Stimulated activated CD4-positive, alpha-beta T cell treated with anti-CD3 and anti-CD28 coated beads, Interleukin-1b, Interleukin-23, amount 100 ng/mL, for 48 hours (primary cell): ENCODE data around the gene ELMO1.

Source experiments
- DNase-seq: peaks from one replicate; pipeline ENCODE4 v3.0.0-alpha.2; 2020

ELMO1 gene

DNA sequence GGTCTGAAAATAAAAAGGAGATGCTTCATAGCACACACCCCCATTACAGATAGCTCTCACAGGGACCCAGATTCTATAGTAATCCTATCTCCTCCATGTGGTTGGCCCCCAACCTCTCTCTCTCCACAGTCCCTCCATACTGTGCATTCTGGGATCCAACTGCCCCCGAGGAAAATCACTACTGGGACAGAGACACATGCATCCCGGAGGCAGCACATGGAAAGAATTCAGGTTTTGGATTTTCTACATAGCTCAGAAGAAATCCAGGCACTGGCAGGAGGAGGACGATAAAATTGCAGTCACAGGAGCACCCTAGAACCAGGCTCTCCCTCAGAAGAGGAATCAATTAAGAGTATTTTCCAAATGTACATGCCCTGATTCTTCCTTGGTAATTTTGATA, 239.5 kb downstream of the ELMO1 start:
- no peak for DNase-seq

DNA sequence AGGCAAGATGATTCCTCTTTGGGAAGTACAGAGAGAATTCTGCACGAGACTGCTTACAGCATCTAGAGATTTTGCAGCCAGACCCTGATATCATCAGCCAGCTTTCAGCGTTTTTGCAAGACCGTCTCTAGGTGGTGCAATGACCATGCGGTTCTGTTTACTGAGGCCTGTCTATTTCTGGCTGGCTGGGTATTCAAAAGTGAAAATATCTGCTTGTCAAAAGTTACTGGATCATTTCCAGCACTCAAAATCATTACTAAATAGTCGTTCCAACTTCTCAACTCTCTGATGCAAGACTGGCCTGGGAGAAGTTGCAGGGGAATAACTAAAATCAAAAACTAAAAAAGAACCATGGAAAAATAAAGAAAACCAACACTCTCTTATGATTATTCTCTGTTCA, 240.1 kb downstream of the ELMO1 start:
- no peak for DNase-seq

DNA sequence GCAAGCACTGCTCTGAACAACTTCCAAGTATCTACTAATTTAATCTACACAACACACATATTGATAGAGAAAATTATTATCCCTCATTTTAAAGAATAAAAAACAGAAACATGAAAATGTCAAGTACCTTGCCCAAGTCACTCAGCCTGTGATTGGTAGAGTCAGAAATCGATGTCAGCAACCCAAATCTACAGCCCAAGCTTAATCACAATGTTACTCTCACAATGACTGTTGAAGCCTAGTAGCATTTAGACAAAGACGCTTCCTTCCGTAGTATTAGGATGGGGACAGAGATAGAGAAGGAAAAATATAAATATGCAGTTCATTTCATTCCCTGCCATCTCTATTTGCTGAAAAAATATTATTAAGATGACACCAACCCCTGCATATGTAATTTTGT, 242.5 kb downstream of the ELMO1 start:
- no peak for DNase-seq

DNA sequence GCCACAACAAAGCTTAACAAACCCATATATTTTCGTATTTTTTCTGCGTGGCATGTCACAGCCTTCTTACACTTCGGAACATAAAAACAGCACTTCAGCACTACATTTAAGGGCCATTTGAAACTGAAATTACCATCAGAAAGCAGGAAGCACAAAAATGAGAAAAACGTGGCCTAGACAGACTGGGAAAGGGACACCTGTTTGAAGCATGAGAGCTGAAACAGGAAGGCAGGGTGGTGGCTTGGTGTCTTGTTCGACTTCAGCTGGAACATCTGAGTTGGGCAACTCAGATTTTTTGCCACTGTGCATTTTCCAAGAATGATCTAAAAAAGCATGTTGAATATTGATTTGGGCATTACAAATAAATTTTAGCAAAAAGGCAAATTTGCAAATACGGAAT, 243.2 kb downstream of the ELMO1 start:
- DNase-seq, result no peak

DNA sequence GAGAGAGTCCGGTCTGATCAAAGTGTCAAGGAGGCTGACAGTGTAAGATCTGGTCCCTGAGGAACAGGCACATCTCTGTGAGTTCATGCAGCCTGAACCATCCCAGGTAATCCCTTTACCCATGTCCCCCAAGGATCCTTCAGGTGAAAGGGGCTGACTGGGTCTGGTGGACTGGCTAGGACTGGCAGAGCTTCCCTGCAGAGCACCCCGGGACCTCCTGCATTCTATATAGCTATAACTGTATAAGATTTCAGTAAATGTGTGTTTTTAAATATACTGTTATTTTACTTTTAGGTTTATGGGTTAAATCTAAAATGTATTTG, 246.8 kb downstream of the ELMO1 start:
- DNase-seq, result no peak

DNA sequence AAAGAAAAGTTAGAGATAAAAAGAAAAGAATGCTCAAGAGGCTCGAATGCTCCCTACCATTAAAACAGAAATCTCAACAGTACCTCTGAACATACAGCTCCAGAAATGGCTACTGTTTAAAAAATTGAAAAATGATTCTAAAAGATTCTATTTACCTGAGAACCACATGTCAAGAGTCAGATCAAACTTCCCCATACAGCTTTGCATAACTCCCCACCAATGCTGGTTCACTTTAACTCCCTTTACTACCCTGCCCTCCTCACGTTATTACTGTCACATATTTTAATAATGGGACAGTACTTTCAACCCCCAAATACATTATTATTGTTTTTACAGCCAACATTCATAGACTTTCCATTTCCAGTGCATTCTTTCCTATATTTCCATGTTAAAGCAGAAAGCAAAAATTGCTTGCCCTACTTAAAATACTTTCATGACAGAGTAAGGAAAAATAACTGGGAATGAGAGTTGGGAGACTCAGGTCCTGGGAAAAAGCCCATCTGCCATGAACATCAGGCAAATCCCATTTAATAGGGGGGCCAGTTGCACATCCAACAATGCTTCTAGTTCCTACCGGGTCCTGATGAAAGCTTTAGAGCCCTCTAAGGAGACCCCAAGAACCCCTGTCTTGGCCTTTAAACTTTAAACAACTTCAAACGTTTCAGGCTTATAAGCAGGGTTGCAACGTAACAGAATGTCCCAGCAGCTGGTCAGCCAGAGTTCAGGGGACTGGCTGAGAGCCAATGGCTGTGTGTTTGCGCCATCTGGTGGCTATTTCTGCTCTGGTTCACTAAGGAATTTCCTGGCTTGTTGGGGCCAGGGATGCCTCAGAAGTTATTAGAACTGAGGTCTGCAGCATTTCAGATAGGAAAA, 247.4 kb downstream of the ELMO1 start:
- DNase-seq, result peak; percentile 33

DNA sequence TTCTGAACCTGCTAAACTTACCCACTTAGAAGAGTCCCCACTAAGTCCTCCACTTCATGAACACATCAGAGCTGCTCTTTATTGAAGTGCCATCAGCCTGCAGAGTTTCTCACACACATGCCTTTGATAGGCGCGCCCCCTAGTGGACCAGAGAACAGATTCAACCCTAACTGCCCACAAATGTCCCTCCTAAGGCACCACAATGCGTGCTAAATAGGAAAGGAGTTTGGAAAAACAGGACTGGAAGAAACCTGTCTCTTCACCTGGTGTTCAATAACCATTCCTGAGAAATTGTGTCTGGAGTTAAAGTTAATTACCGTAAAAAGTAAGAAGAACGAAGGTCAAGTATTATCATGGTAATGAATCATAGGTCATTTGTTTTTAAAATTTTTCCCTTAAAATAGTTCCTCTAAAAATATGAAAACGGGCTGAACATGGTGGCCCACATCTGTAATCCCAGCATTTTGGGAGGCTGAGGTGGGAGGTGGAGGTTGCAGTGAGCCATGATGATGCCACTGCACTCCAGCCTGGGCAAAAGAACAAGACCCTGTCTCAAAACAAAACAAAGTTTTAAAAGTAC, 249.7 kb downstream of the ELMO1 start:
- peak; percentile 69 for DNase-seq

DNA sequence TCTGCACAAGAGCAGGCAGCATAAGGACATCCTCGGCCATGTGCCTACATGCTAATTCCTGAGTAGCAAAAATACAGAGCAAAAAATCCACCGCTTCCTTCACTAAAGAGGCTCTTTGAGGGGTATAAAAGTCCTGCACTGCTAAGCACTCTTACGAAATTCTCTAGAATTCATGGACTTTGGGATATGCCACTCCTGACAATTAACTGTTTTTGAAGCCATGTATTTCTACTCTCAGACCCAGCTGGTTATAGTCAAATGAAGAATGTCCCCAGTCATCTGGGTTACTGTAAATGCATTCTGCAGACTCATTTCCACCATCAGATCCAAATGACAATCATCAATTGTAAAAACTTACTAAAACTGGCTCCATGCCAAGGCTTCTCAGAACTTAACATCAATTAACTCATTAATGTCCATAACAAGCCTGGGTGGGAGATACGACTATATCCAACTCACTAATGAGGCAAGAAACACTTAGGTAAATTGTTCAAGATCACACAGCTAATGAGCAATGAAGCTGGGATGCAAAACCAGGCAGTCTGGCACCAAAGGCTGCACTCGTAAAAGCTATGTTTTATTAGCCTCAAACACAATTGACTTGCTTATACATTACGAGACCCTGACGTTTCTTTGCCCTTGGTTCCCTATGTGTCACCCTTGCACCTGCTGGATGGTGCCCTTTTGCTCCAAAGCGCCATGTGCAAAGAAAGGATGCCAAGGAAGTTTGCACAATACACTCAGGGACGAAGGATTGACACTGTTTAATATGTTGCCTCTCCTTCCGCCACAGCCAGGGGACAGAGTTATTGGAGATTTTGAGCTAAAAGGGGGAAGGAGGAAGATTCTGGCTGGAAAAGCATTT, 250.4 kb downstream of the ELMO1 start:
- DNase-seq, result no peak

DNA sequence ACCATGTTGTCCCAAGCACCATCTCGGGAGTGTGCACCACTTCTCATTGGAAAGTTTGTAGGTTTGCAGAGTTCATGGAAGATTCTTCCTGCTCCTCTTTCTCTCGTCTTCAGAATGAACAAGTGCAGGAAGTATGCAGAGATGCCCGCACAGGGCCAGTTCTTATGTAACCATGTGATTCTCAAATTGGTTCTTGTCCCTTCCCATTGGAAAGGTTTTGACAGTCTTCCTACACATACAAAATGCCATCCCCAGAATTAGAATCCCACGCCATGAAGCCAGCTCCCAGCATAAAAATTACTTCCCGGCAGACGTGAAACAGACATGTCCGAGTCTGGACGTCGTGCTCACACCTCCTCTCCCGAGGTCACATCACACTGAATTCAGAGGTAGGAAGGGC, 251.6 kb downstream of the ELMO1 start:
- no peak for DNase-seq

DNA sequence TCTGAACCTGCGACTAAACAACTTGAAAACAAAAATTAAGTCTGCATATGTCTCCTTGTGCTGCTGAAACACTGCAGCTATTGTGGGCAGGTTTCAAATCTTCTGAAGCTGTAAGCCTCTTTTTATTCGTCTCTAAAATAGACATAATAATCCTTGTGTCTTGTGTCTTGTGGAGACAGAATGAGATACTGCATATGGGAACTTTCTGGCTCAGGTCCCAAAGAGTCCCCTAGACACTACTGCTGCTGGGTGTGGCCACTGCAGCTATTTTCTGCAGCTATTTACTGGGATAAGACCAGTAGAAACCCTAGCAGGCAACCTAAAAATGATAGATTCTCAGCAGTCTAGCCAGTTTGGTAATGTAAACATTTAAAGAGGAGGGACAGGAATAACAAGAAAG, 252.0 kb downstream of the ELMO1 start:
- no peak for DNase-seq

DNA sequence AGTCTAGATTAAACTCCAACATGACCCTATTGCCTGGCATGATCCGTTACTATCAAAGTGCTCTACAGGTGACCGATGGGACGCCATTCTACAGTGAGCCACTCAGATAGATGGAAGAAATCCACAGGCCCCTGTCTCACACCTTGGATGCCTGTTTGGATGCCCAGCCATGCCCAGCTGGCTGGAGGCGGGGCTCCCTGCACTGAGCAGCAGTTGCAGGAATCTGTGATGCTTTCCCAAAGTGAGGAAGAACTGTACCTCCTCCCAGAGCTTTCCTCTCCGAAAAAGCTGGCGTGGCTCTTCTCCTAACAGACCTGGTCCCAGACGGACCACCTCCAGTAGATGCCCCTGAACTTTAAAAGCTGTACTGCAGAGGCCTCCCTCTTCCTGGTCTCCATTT, 253.3 kb downstream of the ELMO1 start:
- DNase-seq, result no peak

DNA sequence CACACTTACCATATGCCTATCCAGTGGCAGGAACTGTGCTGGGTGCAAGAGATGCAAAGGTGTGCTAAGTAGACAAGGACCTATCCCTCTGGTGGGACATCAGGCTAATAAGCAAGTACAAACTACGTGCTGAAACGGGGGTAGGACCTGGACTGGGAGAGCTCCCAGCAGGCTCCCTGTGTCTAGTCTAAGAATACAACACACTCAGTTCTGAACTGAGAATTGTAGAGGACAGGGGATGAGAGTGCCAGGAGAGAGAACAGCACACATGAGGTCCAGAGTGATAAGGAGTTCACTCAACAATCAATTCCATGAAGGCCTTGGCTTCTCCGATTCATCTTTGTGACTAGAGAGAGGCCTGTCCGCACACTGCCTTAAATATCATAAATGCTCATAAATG, 253.7 kb downstream of the ELMO1 start:
- no peak for DNase-seq

DNA sequence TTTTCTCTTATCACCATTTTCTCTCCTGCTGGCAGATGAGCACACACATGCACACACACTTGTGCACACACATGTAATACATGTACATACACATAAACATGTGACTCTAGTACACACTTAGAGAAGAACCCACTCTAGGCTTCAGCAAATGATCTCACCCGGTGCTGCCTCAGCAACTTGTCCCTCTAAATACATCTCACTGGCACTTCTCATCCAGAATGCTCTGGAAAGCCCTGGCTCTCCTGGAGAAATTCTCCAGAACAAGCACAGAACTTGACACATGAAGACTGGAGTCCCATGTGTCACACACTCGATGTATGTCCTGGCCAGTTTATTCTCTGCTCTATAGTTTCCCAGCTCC, 254.9 kb downstream of the ELMO1 start:
- no peak for DNase-seq

DNA sequence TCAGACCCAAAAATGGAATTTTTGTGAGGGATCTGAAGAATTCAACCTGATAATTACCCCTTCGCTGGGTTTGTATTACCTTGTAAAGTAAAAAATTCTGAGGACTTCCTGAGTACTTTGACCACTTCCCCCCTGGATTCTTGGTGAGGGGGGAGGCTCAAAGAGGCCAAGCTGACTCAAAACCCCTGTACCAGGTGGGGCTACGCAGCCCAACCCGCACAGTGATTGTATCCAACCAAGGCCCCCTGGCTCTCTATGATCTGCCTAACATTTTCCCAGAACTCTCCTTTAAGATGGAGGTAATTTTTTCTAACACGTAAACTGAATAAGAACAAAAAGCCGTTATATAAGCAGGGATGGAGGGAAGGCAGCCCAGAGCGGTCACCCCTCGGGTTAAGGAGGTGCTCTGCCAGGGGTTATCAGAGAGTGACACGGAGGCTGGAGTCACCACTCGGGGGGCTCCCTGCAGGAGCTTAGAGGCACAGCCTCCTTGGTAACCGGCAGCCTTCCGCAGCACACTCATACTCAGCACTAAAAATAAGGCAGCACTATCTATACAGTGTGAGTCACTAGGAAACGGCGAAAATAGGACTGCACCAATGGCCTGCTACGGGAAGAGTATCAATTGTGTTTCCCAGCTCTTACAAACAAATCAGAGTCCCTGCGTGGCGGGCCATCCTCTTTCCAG, 255.4 kb downstream of the ELMO1 start:
- no peak for DNase-seq

DNA sequence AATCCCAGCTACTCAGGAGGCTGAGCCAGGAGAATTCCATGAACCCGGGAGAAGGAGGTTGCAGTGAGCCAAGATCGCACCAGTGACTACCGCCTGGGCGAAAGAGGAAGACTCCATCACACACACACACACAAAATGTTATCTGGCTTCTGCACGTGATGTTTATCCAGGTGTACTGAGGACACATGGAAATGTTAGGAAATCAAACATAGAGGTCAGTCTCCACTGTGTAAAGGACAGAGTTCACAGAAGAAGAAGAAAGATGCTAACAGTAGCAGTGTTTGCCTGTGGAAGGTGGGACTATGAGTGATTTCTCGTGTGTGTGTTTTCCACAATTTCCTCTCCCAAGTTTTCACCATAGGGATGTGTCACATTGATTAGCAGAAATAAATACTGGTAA, 256.9 kb downstream of the ELMO1 start:
- DNase-seq, result no peak

DNA sequence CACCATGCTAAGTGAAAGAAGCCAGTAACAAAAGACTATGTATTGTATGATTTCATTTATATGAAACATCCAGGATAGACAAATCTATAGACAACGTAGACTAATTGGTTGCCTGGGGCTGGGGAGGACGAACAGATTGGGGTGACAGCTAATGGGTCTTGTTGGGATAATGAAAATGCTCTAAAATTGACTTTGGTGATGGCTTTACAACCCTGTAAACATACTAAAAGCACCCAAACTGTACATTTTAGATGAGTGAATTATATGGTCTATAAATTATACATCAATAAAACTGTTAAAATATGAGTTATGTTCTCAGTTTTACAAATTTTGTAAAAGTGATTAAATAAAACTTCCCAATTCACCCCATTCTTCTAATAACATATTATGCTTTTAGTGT, 261.5 kb downstream of the ELMO1 start:
- DNase-seq, result no peak

DNA sequence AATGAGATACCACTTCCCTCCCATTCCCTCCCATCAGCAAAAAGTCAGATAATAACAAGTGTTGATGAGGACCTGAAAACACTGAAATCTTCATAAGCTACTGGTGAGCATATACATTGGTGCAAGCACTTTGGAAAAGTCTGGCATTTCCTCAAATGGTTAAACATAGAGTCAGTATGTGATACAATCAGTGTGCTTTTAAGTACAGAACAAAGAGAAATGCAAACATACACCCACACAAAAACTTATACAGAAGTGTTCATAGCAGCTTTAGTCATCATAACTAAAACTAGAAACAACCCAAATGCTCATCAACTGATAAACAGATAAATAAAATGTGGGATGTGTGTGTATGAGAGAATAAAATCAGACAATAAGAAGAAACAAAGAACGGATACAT, 261.9 kb downstream of the ELMO1 start:
- DNase-seq, result no peak

DNA sequence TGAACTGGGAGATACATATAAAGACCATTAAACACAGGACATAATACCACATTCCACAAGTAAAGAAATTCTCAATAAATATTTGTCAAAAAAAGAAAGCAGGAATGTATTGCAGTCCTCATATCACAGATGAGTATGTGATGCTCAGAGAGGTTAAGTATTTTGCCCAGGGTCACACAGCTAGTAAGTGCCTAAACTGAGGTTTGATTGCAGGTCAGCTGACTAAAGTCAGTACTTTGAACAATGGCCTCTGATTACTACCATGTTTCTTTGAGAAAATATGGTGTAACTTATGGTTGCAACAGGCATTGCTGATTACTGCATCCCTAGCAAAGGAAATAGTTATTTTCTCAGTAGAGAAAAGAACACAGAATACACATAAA, 267.1 kb downstream of the ELMO1 start:
- DNase-seq, result no peak

DNA sequence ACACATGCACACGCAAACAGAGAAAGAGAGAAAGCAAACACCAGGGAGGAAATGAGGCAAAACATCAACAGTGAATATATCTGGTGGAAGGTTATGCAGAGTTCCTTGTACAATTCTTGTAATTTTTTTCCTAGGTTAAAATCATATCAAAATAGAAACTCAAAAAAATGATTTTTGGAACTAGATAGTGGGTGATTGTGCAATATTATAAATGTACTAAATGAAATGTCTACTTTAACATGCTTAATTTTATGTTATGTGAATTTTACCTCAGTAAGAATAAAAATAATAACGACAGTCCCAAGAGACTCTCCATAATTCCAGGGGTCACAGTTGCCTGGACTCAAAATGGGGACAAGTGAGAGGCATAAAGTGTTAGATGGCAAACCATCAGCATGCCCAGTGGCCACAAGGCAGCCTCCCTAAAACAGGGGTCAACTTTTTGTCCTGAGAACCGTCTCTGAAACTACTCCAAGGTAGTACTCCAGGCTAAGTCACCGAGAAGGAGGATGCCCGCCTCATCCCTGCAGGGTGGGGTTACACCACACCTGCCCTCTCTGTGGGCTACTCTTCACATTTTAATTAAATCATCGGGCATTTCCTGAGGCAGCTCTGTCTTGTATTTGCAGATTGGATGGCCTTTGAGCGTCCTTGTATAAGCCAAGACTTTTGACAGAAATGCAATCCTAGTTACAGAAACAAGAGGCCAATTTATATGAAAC, 267.7 kb downstream of the ELMO1 start:
- DNase-seq, result no peak

DNA sequence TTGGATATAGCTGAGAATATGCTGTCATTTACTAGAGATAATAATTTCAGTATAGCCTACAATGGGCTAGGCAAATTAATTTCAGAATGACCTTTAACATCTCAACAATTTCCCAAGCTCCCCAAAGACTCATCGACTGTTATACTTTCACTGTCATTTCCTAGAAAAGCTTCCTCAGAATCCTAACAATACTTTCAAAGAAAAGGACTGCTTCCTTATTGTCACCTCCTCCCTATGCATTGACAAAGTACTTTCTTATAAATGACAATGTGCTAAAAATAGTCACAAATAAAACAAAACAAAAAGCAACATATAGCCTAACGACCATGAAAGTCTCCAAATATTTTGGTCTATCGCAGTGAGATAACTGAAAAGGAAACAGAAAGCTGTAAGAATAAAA, 272.6 kb downstream of the ELMO1 start:
- DNase-seq, result no peak

DNA sequence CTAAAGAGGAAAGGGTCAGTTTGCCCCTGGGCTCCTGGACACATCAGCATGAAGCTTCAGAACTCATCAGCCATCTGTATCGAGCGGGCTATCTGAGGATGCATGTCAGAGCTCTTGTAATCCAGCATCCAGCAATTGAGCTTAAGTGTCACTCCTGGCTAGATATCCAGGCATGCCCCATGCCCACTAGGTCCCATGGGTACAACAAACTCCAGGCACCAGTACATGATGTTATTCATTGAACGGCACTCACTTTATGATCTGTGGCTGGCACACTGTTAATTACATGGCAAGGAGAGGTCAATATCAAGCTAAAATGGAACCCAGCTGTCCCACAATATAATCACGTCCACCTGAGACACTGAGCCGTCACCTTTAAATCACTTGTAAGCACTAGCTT, 274.2 kb downstream of the ELMO1 start:
- DNase-seq, result no peak

DNA sequence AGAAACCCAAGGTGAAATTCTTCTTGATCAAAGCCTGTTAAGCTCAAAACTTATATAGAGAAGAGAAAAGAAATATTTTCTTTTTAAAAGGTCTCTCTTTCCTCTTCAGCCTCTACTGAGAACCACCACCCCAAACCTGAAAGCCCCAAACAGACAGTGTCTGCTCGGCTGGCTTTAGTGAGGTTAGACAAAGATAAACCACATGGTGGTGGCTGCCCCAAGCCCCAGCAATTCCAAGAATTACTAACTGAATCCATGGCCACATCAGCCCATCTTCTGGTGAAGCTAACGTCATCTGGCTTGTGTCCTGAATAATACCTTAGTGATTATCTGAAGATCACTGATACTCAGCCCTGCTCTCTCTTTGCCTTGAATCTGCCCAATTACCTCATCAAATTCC, 275.0 kb downstream of the ELMO1 start:
- no peak for DNase-seq

DNA sequence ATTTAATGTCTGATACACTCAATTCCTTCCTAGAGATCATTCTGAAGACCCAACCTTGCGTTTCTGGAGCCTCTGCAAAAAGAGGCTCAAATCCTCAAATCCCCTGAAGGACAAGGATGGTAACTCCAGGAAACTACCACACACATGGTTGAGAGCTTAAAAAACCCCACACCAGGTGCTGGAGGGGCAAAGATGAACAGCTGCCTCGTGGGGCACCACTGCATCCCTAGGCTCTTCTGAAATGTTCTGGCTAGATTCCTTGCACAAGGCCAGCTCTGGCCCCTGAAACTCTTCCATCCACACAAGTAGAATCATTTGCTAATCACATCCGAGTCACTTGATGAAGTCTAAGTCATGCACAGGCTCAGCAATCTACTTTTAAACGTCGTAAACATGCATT, 286.6 kb downstream of the ELMO1 start:
- DNase-seq, result no peak
